Measurements from ENCODE around the gene OPTN. TPM values are rescaled to one million over a fixed set of nuclear protein-coding genes. Genes with fewer than 3 reads are reported as not detected.

The OPTN gene
- total and polyA plus RNA-seq, 2 experiments from 2014 or later, result 48.7 to 79.4 TPM

- WGBS (ENCODE audit: low lambda C conversion rate, missing lambda C conversion rate), result 95% methylated on average over 4 of the region's 4 CpGs
- no peak for DNase-seq (ENCODE audit: low spot score)
- Histone ChIP-seq H3K4me2 (no peak overlapping the region), H3K79me2 (no peaks in the 10 kb centered on the region), H3K4me1 (ENCODE audit: insufficient read depth) (peaks cover 9% of the 10 kb centered on the region), H2AFZ (no peak overlapping the region), H3K9me2 (replicated peaks; ENCODE audit: insufficient read depth) (no peaks in the 10 kb centered on the region), H3K9me3 (ENCODE audit: low read depth) (no peaks in the 10 kb centered on the region), H4K20me1 (ENCODE audit: insufficient read depth, poor library complexity, severe bottlenecking) (no peaks in the 10 kb centered on the region), H3K27me3 (no peaks in the 10 kb centered on the region), H3K4me3 (no peak overlapping the region), H3K27ac (no peak overlapping the region), H3K36me3 (replicated peaks; ENCODE audit: insufficient read depth, low read depth) (no peaks in the 10 kb centered on the region)
- TF ChIP-seq EZH2 (IDR thresholded peaks at IDR 0.05; ENCODE audit: borderline replicate concordance), result no peak
Measured at GRCh38 chr10:13087601-13087985, 12.4 kb upstream of the OPTN start.

- Histone ChIP-seq H3K9me2 (replicated peaks; ENCODE audit: insufficient read depth) (no peaks in the 10 kb centered on the region), H3K79me2 (no peaks in the 10 kb centered on the region), H3K4me2 (no peak overlapping the region), H3K27ac (no peak overlapping the region), H4K20me1 (ENCODE audit: insufficient read depth, poor library complexity, severe bottlenecking) (no peaks in the 10 kb centered on the region), H3K4me1 (ENCODE audit: insufficient read depth) (peaks cover 4% of the 10 kb centered on the region), H3K36me3 (replicated peaks; ENCODE audit: insufficient read depth, low read depth) (no peaks in the 10 kb centered on the region), H3K27me3 (no peaks in the 10 kb centered on the region), H2AFZ (no peak overlapping the region), H3K4me3 (no peak overlapping the region), H3K9me3 (ENCODE audit: low read depth) (no peaks in the 10 kb centered on the region)
- WGBS (ENCODE audit: low lambda C conversion rate, missing lambda C conversion rate), result 61% methylated on average over 7 of the region's 7 CpGs
- DNase-seq (ENCODE audit: low spot score), result no peak
- TF ChIP-seq EZH2phosphoT487 (IDR thresholded peaks at IDR 0.05; ENCODE audit: low read depth, severe bottlenecking, unreplicated experiment), result no peak
- TF ChIP-seq CTCF (IDR thresholded peaks at IDR 0.05; ENCODE audit: poor library complexity), result no peak
- TF ChIP-seq EZH2 (IDR thresholded peaks at IDR 0.05; ENCODE audit: borderline replicate concordance), result no peak
Measured at GRCh38 chr10:13087986-13088618, 11.9 kb upstream of the OPTN start.

GRCh38 chr10:13089345-13089744, 10.6 kb upstream of the OPTN start:
- TF ChIP-seq CTCF (IDR thresholded peaks at IDR 0.05; ENCODE audit: poor library complexity) (no peak), EZH2 (IDR thresholded peaks at IDR 0.05; ENCODE audit: borderline replicate concordance) (no peak), EZH2phosphoT487 (IDR thresholded peaks at IDR 0.05; ENCODE audit: low read depth, severe bottlenecking, unreplicated experiment) (no peak)
- Histone ChIP-seq H3K27me3 (no peaks in the 10 kb centered on the region), H3K4me2 (no peak overlapping the region), H3K9me3 (ENCODE audit: low read depth) (no peaks in the 10 kb centered on the region), H4K20me1 (ENCODE audit: insufficient read depth, poor library complexity, severe bottlenecking) (no peaks in the 10 kb centered on the region), H3K9me2 (replicated peaks; ENCODE audit: insufficient read depth) (no peaks in the 10 kb centered on the region), H3K4me1 (ENCODE audit: insufficient read depth) (peaks cover 3% of the 10 kb centered on the region), H3K27ac (no peak overlapping the region), H2AFZ (no peak overlapping the region), H3K79me2 (no peaks in the 10 kb centered on the region), H3K4me3 (no peak overlapping the region), H3K36me3 (replicated peaks; ENCODE audit: insufficient read depth, low read depth) (no peaks in the 10 kb centered on the region)
- DNase-seq (ENCODE audit: low spot score), result no peak
- WGBS (ENCODE audit: low lambda C conversion rate, missing lambda C conversion rate), result 93% methylated on average over 4 of the region's 4 CpGs

GRCh38 chr10:13090289-13090688, 9.7 kb upstream of the OPTN start:
- Histone ChIP-seq H4K20me1 (ENCODE audit: insufficient read depth, poor library complexity, severe bottlenecking) (no peaks in the 10 kb centered on the region), H3K9me3 (ENCODE audit: low read depth) (no peaks in the 10 kb centered on the region), H2AFZ (no peak overlapping the region), H3K4me3 (no peak overlapping the region), H3K9me2 (replicated peaks; ENCODE audit: insufficient read depth) (no peaks in the 10 kb centered on the region), H3K79me2 (no peaks in the 10 kb centered on the region), H3K27ac (no peak overlapping the region), H3K4me1 (ENCODE audit: insufficient read depth) (peaks cover 3% of the 10 kb centered on the region), H3K4me2 (no peak overlapping the region), H3K36me3 (replicated peaks; ENCODE audit: insufficient read depth, low read depth) (no peaks in the 10 kb centered on the region), H3K27me3 (no peaks in the 10 kb centered on the region)
- TF ChIP-seq EZH2 (IDR thresholded peaks at IDR 0.05; ENCODE audit: borderline replicate concordance), result no peak
- TF ChIP-seq EZH2phosphoT487 (IDR thresholded peaks at IDR 0.05; ENCODE audit: low read depth, severe bottlenecking, unreplicated experiment), result no peak
- TF ChIP-seq CTCF (IDR thresholded peaks at IDR 0.05; ENCODE audit: poor library complexity), result no peak
- DNase-seq (ENCODE audit: low spot score), result no peak
- WGBS (ENCODE audit: low lambda C conversion rate, missing lambda C conversion rate), result 96% methylated on average over 2 of the region's 2 CpGs

Measured in hepatocyte (in vitro differentiated cells).